Caco-2 (cell line): ENCODE measurements around the gene CUL1. TPM values are rescaled to one million over a fixed set of nuclear protein-coding genes. Genes with fewer than 3 reads are reported as not detected.

Experiments used
- BruUV-seq: library from RNA; stranded (reverse); fragments of 400-500 nt; replicated peaks from 2 replicates; lab custom pipeline; 2021; lab: Mats Ljungman, UMichigan
- CTCF ChIA-PET: fragments of 300-600 bp; sonication (Branson Sonifier 250); formaldehyde crosslinking; loops from one replicate; lab custom pipeline; 2022; ENCODE audit warnings: antibody characterized with exemption; lab: Charles Lee
- POLR2A ChIA-PET: fragments of 300-600 bp; sonication (Branson Sonifier 250); formaldehyde crosslinking; loops from one replicate; lab custom pipeline; 2022; ENCODE audit warnings: antibody characterized with exemption; lab: Charles Lee
- DNase-seq, 2 experiments: peaks; one replicate each; pipeline versions ENCODE4 v3.0.0 to v3.0.0-alpha.2; 2020 to 2022
- H3K27me3 ChIP-seq: replicated peaks from 2 replicates; pipeline ENCODE4 v1.6.0; 2011; ENCODE audit warnings: low read length; ENCODE audit not compliant: control insufficient read depth, insufficient read depth
- H3K36me3 ChIP-seq: 2 replicates; pipeline ENCODE4 v1.5.1; 2011; ENCODE audit warnings: low read length; ENCODE audit not compliant: control insufficient read depth, insufficient read depth
- H3K4me1 ChIP-seq: fragments of 250-450 bp; sonication (Bioruptor Pico); 2 replicates; pipeline ENCODE4 v1.5.1; 2020; ENCODE audit warnings: mild to moderate bottlenecking
- H3K4me3 ChIP-seq: 2 replicates; pipeline ENCODE4 v1.5.1; 2011; ENCODE audit warnings: low read depth, mild to moderate bottlenecking, control low read depth, low read length
- H3K9me3 ChIP-seq: fragments of 250-450 bp; sonication (Bioruptor Pico); 2 replicates; pipeline ENCODE4 v1.5.1; 2020; ENCODE audit warnings: mild to moderate bottlenecking, moderate library complexity
- H3K27ac Mint-ChIP-seq: one replicate; pipeline ENCODE4 v1.8.0; 2022; ENCODE audit warnings: mixed read lengths; ENCODE audit not compliant: unreplicated experiment
- H3K27me3 Mint-ChIP-seq: one replicate; pipeline ENCODE4 v1.8.0; 2022; ENCODE audit warnings: mixed read lengths; ENCODE audit not compliant: insufficient read depth, unreplicated experiment
- H3K36me3 Mint-ChIP-seq: one replicate; pipeline ENCODE4 v1.8.0; 2022; ENCODE audit warnings: mild to moderate bottlenecking, mixed read lengths; ENCODE audit not compliant: insufficient read depth, unreplicated experiment
- H3K4me1 Mint-ChIP-seq: one replicate; pipeline ENCODE4 v1.8.0; 2022; ENCODE audit warnings: low read depth, mixed read lengths; ENCODE audit not compliant: unreplicated experiment
- H3K4me3 Mint-ChIP-seq: one replicate; pipeline ENCODE4 v1.8.0; 2022; ENCODE audit warnings: mild to moderate bottlenecking, moderate library complexity, mixed read lengths; ENCODE audit not compliant: unreplicated experiment
- H3K9me3 Mint-ChIP-seq: one replicate; pipeline ENCODE4 v1.8.0; 2022; ENCODE audit warnings: mixed read lengths; ENCODE audit not compliant: unreplicated experiment
- CTCF ChIP-seq, 2 experiments: fragments of 200-600 bp in 1 of 2; IDR thresholded peaks; 1 replicate in 1 of 2; 2 replicates in 1 of 2; pipeline versions ENCODE4 v1.5.1 to v1.8.0; 2011 to 2022; ENCODE audit warnings: antibody characterized with exemption in 1 of 2, control low read depth in 1 of 2, inconsistent platforms in 1 of 2, low read depth in 1 of 2, low read length in 1 of 2, mild to moderate bottlenecking in 1 of 2, moderate library complexity in 1 of 2; ENCODE audit not compliant: insufficient read depth in 1 of 2, severe bottlenecking in 1 of 2, unreplicated experiment in 1 of 2
- intact Hi-C: fragments of 100-400 bp; cut with micrococcal nuclease; formaldehyde crosslinking; loops from one replicate; pipeline ENCODE4 v1.10.0; 2022; ENCODE audit not compliant: unreplicated experiment
- total RNA-seq: library from RNA; stranded (reverse); gene quantifications from 2 replicates; pipeline ENCODE4 v1.2.3, GENCODE V29; 2022

CUL1 gene
- total RNA-seq, 1 experiment from 2014 or later, result 71.9 TPM

- H3K27ac Mint-ChIP-seq, result no peak overlapping the region
- DNase-seq, result no peak
- Histone ChIP-seq H3K4me1 (no peaks in the 10 kb centered on the region), H3K4me3 (no peak overlapping the region), H3K27me3 (no peaks in the 10 kb centered on the region), H3K36me3 (peaks cover 4% of the 10 kb centered on the region; the same call in 1 of the 2 replicates), H3K9me3 (no peaks in the 10 kb centered on the region)
- ChIA-PET POLR2A (no interaction called here), CTCF (no interaction called here)
- intact Hi-C loops, result no loop called here
- no peaks in the 10 kb centered on the region for H3K9me3 Mint-ChIP-seq
- no peaks in the 10 kb centered on the region for H3K4me1 Mint-ChIP-seq
- H3K27me3 Mint-ChIP-seq, result no peaks in the 10 kb centered on the region
- no peak overlapping the region for H3K4me3 Mint-ChIP-seq
- no peak for TF ChIP-seq CTCF (IDR thresholded peaks at IDR 0.05; ENCODE audit: insufficient read depth in 1 of 2, low read depth in 1 of 2, low read length in 1 of 2, severe bottlenecking in 1 of 2, unreplicated experiment in 1 of 2)
- BruUV-seq, result no TSS peak
- H3K36me3 Mint-ChIP-seq, result peaks cover 87% of the 10 kb centered on the region
Measured at GRCh38 chr7:148789220-148789619, 90.5 kb downstream of the CUL1 start.

- ChIA-PET CTCF (no interaction called here), POLR2A (no interaction called here)
- no peak overlapping the region for H3K4me3 ChIP-seq
- 0 out of 2 replicates have a peak, but pooled peaks cover 3% of the 10 kb centered on the region for H3K9me3 ChIP-seq
- no peak for DNase-seq
- intact Hi-C loops, result no loop called here
- BruUV-seq, result no TSS peak
- Mint-ChIP-seq H3K9me3 (no peaks in the 10 kb centered on the region), H3K27ac (no peak overlapping the region), H3K36me3 (peaks cover 90% of the 10 kb centered on the region), H3K4me3 (no peak overlapping the region), H3K27me3 (no peaks in the 10 kb centered on the region), H3K4me1 (no peaks in the 10 kb centered on the region)
- no peaks in the 10 kb centered on the region for H3K4me1 ChIP-seq
- H3K36me3 ChIP-seq, result peaks cover 7% of the 10 kb centered on the region; the same call in 1 of the 2 replicates
- no peak for TF ChIP-seq CTCF (IDR thresholded peaks at IDR 0.05; ENCODE audit: insufficient read depth in 1 of 2, low read depth in 1 of 2, low read length in 1 of 2, severe bottlenecking in 1 of 2, unreplicated experiment in 1 of 2)
- no peaks in the 10 kb centered on the region for H3K27me3 ChIP-seq
Measured at GRCh38 chr7:148790131-148790726, 91.5 kb downstream of the CUL1 start.

GRCh38 chr7:148790850-148791249, 92.1 kb downstream of the CUL1 start:
- Histone ChIP-seq H3K27me3 (no peaks in the 10 kb centered on the region), H3K36me3 (peaks cover 7% of the 10 kb centered on the region; the same call in 1 of the 2 replicates), H3K9me3 (0 out of 2 replicates have a peak, but pooled peaks cover 3% of the 10 kb centered on the region), H3K4me3 (no peak overlapping the region), H3K4me1 (no peaks in the 10 kb centered on the region)
- ChIA-PET POLR2A (no interaction called here), CTCF (no interaction called here)
- Mint-ChIP-seq H3K36me3 (peaks cover 90% of the 10 kb centered on the region), H3K27me3 (no peaks in the 10 kb centered on the region), H3K4me3 (no peak overlapping the region), H3K4me1 (no peaks in the 10 kb centered on the region), H3K9me3 (no peaks in the 10 kb centered on the region), H3K27ac (no peak overlapping the region)
- DNase-seq, result no peak
- no peak for TF ChIP-seq CTCF (IDR thresholded peaks at IDR 0.05; ENCODE audit: insufficient read depth in 1 of 2, low read depth in 1 of 2, low read length in 1 of 2, severe bottlenecking in 1 of 2, unreplicated experiment in 1 of 2)
- BruUV-seq, result no TSS peak
- intact Hi-C loops, result no loop called here
